Bronchial epithelial cell (primary cell): Measurements from ENCODE around the gene KRT6B. TPM values are rescaled to one million over a fixed set of nuclear protein-coding genes. Genes with fewer than 3 reads are reported as not detected.

Experiments
- DNase-seq: peaks from one replicate; pipeline ENCODE4 v3.0.0-alpha.2; 2010; ENCODE audit warnings: low read depth
- FAIRE-seq: peaks from 2 replicates; lab custom pipeline; 2011; peaks lifted over from hg19 to GRCh38; lab: Jason Lieb, UNC
- H3K27me3 ChIP-seq: 2 replicates; pipeline ENCODE4 v1.5.1; 2011; ENCODE audit warnings: low read length; ENCODE audit not compliant: control insufficient read depth, insufficient read depth
- H3K36me3 ChIP-seq: 2 replicates; pipeline ENCODE4 v1.5.1; 2011; ENCODE audit warnings: low read length; ENCODE audit not compliant: control insufficient read depth, insufficient read depth
- H3K4me3 ChIP-seq: 2 replicates; pipeline ENCODE4 v1.5.1; 2011; ENCODE audit warnings: mild to moderate bottlenecking, low read depth, low read length, control low read depth
- CTCF ChIP-seq: IDR thresholded peaks from 2 replicates; pipeline ENCODE4 v1.5.1; 2011; ENCODE audit warnings: mild to moderate bottlenecking, moderate library complexity, low read length, control low read depth, inconsistent platforms; ENCODE audit not compliant: insufficient read depth, severe bottlenecking
- total RNA-seq: library from RNA; depleted of rRNA; stranded (reverse); fragments of >200 nt; gene quantifications from 2 replicates; pipeline ENCODE4 v1.2.1, GENCODE V29; 2014

Gene KRT6B
- total RNA-seq, 1 donor from 2014 or later = 287 TPM

GRCh38 chr12:52402873-52403540 lies 48.9 kb downstream of the KRT6B start:
- Histone ChIP-seq H3K27me3 (no peaks in the 10 kb centered on the region), H3K4me3 (no peak overlapping the region), H3K36me3 (no peaks in the 10 kb centered on the region)
- FAIRE-seq (no peak), DNase-seq (no peak)
- no peak for TF ChIP-seq CTCF

- DNase-seq = no peak
- no peak overlapping the region for H3K4me3 ChIP-seq
- FAIRE-seq = no peak
- no peaks in the 10 kb centered on the region for H3K36me3 ChIP-seq
- H3K27me3 ChIP-seq = no peaks in the 10 kb centered on the region
- no peak for TF ChIP-seq CTCF
These were observed 49.6 kb downstream of the KRT6B start for GRCh38 chr12:52402377-52402776.

GRCh38 chr12:52401926-52402325 lies 50.0 kb downstream of the KRT6B start:
- no peak for DNase-seq
- Histone ChIP-seq H3K27me3 (no peaks in the 10 kb centered on the region), H3K36me3 (no peaks in the 10 kb centered on the region), H3K4me3 (no peak overlapping the region)
- no peak for TF ChIP-seq CTCF
- FAIRE-seq = no peak

- no peak overlapping the region for H3K4me3 ChIP-seq
- H3K36me3 ChIP-seq = no peaks in the 10 kb centered on the region
- DNase-seq = no peak
- no peaks in the 10 kb centered on the region for H3K27me3 ChIP-seq
- no peak for TF ChIP-seq CTCF
- FAIRE-seq = peak; percentile 83
These were observed 50.4 kb downstream of the KRT6B start for GRCh38 chr12:52401526-52401925.

GRCh38 chr12:52400906-52401305 lies 51.0 kb downstream of the KRT6B start:
- FAIRE-seq (no peak), DNase-seq (no peak)
- Histone ChIP-seq H3K4me3 (no peak overlapping the region), H3K27me3 (no peaks in the 10 kb centered on the region), H3K36me3 (no peaks in the 10 kb centered on the region)
- TF ChIP-seq CTCF = no peak

- no peaks in the 10 kb centered on the region for H3K36me3 ChIP-seq
- H3K27me3 ChIP-seq = no peaks in the 10 kb centered on the region
- H3K4me3 ChIP-seq = no peak overlapping the region
- no peak for FAIRE-seq
- TF ChIP-seq CTCF = no peak
- no peak for DNase-seq
These were observed 52.2 kb downstream of the KRT6B start for GRCh38 chr12:52399756-52400155.
